GM18526 (cell line): ENCODE measurements around the gene RPS2.

Source experiments
- POLR2A ChIP-seq: IDR thresholded peaks from 3 replicates; pipeline ENCODE4 v1.6.1; 2011; ENCODE audit not compliant: insufficient read length; ENCODE audit errors: extremely low read depth

Gene RPS2

DNA sequence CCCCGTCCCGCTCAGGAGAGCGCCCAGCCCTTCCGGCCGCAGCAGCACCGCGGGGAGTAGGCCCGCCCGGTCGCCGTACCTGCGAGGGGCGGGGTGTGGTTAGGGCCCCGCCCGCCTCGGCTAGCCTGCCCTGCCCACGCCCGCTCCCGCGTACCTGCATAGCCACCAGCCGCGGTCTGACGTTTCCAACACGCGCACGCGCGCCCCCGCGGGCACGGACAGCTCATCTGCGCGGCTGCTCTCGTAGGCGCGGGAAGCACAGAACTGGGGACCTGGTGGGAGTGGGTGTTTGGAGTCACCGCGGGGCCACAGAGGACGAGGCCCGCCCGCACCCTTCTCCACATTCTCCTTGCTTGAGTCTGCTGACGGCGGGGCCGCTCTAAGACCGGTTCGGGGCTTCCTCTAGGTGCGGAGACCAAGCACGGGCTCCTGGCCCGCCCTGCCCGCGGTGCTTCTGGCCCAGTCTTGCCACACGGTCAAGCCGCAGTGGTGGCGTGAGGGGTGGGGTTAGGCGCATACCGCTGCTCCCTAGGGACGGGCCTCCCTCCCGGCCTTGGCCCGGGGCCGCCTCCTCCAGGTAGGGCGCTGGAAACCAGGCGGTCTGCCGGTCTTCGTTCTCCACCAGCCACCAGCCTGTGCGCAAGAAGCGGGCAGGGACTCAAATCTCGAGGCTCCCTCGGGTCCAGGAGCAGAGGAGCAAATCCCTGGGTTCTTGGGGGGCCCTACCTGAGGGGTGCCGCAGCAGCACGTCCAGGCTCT is 14.8 kb upstream of the RPS2 start:
- no peak for TF ChIP-seq POLR2A

DNA sequence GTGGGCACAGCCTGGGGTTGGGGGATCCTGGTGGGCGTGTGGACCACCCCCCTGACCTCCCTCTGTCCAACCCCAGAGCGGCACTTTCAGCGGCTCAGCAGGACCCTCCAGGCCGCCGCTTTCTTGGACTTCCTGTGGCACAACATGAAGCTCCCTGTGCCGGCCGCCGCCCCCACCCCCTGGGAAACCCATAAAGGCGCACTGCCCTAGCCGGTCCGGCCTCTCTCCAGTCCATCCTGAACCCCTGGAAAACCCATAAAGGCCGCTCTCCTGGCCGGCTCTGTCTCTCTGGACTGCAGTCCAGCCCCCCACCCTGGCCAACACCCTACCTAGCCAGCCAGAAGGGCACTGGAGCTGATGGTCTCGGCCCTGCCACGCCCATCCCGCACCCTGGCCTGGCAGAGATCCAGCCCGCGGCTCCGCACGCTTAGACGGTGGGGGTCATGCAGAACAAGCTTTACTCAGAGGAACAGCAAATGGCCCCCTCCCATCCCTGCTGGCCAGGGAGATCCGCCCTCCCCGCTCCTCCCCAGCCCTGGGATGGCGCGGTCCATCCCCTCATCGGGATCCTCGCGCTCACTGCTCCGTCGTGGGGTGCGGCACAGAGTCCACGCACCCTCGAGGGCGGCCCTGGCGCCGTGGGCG is 14.0 kb upstream of the RPS2 start:
- TF ChIP-seq POLR2A: no peak

DNA sequence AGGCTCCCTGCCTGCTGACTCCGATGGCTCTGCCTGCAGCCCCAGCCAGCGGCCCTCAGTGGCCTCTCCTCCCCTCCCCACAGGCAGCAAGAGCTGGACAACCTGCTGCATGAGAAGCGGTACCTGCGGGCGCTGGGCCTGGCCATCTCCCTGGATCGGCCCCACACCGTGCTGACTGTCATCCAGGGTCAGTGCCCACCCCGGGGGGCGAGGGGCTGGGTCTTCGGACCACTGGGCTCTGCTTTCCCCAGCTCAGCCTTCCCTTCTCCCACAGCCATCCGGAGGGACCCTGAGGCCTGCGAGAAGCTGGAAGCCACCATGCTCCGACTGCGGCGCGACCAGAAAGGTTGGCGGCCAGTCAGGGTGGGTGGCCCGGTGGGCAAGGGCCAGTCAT is 13.2 kb upstream of the RPS2 start:
- no peak for TF ChIP-seq POLR2A

DNA sequence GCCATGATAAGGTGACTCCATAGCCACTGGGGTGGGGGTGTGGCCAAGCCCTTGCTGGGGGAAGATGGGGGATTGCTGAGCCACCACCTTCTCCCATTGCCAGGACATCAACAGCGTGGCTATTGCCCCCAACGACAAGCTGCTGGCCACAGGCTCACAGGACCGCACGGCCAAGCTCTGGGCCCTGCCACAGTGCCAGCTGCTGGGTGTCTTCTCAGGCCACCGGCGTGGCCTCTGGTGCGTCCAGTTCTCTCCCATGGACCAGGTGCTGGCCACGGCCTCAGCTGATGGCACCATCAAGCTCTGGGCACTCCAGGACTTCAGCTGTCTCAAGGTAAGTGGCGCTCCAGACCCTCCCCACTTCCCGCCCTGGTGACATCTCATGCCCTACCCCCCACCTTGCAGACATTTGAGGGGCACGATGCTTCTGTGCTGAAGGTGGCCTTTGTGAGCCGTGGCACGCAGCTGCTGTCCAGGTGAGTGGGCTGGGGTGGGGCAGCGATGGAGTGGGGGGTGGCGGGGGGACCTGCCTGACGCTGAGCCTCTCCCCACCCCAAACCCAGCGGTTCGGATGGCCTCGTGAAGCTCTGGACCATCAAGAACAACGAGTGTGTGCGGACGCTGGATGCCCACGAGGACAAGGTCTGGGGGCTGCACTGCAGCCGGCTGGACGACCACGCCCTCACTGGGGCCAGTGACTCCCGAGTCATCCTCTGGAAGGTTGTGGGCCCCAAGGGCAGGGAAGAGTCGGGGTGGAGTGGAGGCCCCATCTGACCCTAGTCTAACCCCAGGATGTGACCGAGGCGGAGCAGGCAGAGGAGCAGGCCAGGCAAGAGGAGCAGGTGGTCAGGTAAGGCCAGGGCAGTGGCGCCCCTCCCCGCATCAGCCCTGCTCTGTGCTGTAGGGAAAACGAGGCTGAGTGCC is 12.6 kb upstream of the RPS2 start:
- TF ChIP-seq POLR2A: no peak

DNA sequence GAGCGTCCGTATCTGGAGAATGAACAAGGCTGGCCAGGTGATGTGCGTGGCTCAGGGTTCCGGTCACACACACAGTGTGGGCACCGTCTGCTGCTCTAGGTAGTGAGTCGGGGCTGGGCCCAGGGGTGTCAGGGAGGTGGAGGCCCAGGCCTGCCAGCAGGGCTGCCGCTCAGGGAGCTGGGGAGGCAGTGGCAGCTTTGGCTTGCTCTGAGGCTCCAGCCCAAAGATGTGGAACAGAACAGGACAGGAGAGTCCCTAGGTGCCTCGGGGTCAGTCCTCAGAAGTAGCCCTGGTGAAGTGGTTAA is 11.5 kb upstream of the RPS2 start:
- no peak for TF ChIP-seq POLR2A

DNA sequence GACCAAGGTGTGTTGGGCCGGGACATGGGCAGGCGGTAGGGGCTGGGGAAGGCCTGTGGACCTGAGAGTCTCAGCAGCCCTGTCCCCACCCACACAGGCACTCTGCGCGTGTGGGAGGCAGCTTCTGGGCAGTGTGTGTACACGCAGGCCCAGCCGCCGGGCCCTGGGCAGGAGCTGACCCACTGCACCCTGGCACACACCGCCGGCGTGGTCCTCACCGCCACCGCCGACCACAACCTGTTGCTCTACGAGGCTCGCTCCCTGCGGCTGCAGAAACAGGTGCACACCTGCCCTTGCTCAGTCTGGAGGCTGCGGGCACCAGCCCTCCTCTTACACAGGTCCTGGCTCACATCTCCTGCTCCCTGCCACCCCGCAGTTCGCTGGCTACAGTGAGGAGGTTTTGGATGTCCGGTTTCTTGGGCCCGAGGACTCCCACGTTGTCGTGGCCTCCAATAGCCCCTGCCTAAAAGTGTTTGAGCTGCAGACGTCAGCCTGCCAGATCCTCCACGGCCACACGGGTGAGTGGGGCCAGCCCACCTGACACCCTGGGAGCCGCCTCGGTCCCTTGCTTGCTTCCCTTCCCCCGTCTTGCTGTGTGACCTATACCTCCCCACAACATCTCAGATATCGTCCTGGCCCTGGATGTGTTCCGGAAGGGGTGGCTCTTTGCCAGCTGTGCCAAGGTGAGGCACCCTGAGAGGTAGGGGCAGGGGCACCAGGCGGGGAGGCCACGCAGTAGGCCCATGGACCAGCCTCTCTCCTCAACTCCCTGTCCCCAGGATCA is 11.0 kb upstream of the RPS2 start:
- no peak for TF ChIP-seq POLR2A

DNA sequence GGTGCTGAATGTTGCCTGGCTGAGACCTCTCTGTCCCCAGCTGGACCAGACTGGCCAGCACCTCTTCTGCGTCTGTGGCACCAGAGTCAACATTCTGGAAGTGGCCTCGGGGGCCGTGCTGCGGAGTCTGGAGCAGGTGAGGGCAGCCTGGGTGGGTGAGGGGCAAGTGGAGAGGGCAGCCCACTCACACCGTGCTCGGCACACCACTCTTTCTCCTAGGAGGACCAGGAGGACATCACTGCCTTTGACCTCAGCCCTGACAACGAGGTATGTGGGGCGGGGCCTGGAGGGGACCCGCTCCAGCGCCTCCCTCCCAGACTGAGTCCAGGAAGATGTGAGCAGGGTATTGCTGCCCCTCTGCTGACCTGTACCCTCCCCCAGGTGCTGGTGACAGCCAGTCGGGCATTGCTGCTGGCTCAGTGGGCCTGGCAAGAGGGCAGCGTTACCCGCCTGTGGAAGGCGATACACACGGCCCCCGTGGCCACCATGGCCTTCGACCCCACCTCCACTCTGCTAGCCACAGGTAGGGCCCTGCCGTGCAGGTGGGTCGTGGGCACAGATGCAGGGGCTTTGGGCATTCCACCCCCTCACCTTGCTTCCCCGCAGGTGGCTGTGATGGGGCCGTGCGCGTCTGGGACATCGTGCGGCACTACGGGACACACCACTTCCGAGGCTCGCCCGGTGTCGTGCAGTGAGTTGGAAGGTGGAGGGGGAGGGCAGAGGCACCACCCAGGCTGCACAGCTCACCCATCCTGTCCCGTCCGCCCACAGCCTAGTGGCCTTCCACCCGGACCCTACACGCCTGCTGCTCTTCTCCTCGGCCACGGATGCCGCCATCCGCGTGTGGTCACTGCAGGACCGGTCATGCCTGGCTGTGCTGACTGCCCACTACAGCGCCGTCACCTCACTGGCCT is 9.8 kb upstream of the RPS2 start:
- TF ChIP-seq POLR2A: no peak

DNA sequence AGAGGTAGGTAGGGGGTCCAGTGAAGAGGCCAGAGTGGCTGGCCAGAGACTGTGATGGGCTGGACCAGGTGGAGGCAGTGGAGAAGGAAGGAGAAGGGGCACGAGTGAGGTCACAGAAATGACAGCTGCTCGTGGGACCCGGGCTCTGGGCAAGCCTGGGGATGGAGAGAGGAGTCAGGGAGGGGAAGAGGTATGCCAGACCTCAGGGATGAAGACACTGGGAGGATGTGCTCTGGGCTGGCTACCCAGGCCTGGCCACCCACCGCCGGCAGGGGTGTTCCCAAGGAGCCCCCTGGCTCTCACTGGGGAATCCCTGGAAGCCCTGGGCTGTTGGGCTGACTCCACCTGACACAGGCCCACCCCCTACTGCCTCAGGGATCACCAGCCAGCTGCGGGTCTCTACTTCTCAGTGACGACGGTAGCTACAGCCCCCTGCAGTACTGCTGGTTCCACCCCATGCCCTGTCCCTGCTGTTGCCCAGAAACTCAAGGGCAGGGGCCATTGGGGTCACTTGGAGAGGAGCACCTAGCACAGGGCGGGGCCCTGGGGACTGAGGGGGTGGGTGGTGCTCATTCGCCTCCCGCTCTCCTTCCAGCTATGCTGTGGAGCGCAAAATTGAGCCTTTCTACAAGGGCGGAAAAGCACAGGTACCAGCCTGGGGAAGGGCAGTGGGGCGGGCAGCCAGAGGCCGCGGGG is 9.0 kb upstream of the RPS2 start:
- no peak for TF ChIP-seq POLR2A

DNA sequence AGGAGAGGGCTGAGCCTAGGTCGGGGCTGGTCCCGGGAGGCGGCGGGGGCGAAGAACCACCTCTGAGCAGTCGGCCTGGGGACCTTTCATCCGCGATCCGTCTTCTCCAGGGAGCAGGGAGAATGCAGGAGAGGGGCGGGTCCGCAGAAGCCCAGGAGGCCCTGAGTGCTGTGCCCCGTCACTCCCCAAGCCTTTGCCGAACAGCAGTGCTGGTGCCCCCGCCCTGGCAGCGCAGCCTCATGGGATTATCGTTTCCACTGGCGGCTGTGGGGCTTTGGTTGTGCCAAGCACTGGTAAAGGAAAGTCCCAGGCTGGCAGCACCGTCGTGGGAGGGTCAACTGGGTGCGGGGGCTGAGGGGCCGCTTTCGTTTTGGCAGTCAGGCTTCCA is 7.9 kb upstream of the RPS2 start:
- no peak for TF ChIP-seq POLR2A

DNA sequence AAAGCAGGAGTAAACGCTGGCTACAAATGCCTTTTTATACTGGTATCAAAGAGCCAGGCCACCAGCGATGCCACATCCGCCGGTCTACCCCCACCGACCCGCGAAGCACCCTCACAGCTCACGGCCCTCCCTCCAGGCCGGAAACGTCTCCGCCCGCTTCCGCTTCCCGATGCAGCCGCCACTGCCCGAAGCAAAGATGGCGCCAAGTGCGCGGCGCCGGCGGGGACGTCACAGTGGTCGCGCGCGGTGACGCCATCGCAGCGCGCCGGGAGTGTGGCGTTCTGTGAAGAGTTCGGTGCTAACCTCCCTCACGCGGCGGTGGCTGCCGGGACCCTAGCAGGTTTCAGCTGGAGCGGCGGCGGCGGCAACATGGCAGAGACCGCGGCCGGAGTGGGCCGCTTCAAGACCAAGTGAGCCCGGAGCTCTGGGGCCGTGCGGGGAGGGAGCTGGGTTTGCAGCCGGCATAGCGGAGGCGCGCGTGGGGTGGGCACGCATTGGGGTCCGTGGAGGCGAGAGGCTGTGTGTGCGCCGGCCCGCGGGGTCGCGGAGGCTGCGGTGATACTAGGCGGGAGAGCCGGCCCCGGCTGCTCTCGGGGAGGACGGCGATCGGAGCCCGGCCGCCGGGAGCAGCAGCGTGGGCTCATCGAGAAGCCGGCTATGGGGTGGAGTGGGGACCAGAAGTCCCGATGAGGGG is 7.3 kb upstream of the RPS2 start, which contains the start of gene TBL3:
Gene TBL3 (plus strand): TSS at position 258 of the 694 bp plus-strand sequence. CDS start 112 bp downstream, at position 370.
- TF ChIP-seq POLR2A: peak; percentile 95

DNA sequence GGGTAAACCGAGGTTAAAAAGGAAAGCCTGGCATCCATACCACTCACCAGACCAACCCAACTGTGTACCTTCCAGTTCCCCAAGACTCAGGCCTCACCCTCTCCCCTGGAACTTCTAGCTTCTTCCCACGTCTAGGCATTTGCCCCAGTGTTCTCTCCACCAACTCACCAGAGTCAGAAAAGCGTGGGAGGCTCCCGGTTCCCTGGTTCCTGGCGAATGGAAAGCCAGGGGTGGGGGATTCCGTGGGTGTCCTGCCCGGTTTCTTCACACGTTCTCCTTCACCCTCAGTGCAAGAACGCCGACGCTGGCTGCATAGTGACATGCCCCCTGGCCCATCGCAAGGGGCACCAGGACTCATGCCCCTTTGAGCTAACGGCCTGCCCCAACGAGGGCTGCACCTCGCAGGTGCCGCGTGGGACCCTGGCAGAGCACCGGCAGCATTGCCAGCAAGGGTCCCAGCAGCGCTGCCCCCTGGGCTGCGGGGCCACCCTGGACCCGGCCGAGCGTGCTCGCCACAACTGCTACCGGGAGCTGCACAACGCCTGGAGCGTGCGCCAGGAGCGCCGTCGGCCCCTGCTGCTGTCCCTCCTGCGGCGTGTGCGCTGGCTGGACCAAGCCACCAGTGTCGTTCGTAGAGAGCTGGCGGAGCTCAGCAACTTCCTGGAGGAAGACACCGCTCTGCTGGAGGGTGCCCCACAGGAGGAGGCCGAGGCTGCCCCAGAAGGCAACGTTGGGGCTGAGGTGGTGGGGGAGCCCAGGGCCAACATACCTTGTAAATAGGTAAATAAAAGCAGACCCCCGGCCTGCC is 3.7 kb upstream of the RPS2 start:
- TF ChIP-seq POLR2A: no peak

DNA sequence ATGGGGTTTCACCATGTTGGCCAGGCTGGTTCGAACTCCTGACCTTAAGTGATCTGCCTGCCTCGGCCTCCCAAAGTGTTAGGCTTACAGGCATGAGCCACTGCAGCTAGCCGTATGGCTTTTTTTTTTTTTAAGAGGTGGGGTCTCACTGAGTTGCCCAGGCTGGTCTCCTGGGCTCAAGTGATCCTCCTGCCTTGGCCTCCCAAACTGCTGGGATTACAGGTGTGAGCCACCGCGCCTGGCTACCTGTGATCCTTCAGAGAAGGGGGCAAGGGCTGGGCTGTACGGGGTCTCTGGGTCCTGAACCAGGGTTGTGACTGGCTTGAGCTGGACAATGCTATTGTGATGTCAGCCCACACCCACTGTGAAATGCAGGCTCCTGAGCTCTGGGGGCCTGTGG is 1.8 kb upstream of the RPS2 start, which contains the start of gene RNF151:
Gene RNF151 (plus strand): TSS at position 397 of the 400 bp plus-strand sequence. CDS start 26 bp downstream, outside the sequence.
- TF ChIP-seq POLR2A: no peak
